AG08395 (cell line): ENCODE data around the gene FBXW7.
"Not testable (repeated sequence)": the region's sequence is repeated elsewhere in the genome, so short reads cannot be mapped to it uniquely, and the experiment has no call there.

ENCODE experiments used
- DNase-seq: peaks from one replicate; pipeline ENCODE4 v3.0.0; 2012; ENCODE audit warnings: mixed read lengths, low spot score

FBXW7 gene

DNA sequence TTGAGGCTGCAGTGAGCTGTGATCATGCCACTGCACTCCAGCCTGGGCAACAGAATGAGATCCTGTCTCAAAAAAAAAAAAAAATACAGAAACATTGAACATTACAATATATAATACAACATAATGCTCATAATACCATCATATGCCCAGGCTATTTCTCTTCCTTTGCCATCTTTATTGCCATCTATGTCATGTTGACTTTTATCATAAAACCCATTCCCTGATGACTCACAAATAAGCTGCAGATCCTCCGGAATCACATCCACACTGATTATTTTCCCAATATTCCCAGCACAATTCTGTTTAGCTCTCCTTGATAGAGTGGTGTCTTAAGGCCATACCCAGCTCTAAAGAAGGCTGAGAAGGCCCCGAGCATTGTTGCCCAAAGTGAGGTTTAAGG lies 9.2 kb upstream of the FBXW7 start:
- DNase-seq: no peak

DNA sequence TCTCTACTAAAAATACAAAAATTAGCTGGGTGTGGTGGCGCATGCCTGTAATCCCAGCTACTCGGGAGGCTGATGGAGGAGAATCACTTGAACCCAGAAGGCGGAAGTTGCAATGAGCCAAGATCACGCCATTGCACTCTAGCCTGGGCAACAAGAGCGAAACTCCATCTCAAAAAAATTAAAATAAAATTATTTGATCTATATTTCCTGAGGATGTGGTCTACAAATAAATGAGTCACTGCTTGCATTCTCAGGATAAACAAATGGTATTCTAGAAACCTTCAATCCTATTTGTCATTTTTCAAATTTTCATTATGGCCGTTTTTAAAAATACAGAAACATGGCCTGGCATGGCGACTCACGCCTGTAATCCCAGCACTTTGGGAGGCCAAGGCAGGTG lies 8.6 kb upstream of the FBXW7 start:
- not testable (repeated sequence) for DNase-seq

GRCh38 chr4:152540941-152541340 lies 5.0 kb upstream of the FBXW7 start:
- no peak for DNase-seq

GRCh38 chr4:152540293-152540674 lies 4.4 kb upstream of the FBXW7 start:
- DNase-seq: no peak

DNA sequence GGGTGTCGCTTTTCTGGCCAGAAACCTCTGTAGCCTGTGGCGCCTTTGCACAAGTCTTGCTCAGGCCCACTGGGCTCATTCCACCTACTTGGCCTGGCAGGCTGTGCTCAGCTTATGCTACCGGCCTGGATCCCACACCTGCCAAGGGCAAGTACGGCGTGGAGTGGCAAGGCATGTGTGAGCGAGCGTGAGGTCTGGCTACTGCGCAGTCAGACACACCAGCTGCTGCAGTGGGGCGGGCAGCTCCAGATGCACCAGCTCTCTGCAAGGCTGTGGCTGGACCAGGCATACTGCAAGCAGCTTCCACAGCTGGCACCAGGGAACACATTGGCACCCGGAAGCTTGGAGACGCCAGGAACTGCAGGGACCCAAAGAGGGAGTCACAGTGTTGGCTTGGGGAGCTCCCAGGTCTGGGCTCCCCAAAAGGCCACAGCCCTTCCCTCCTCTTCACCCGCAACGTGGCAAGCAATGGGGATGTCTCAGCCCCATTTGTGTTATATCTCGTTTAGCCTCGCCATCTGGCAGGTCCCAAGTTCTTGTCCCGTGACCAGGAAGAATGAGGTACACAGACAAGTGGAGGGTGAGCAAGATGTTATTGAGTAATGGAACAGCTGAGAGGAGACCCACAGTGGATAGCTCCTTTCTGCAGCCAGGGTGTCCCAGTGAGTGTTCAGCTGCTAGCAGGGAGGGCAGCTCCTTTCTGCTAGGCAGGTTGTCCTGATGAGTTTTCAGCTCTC lies 3.8 kb upstream of the FBXW7 start:
- DNase-seq: no peak

DNA sequence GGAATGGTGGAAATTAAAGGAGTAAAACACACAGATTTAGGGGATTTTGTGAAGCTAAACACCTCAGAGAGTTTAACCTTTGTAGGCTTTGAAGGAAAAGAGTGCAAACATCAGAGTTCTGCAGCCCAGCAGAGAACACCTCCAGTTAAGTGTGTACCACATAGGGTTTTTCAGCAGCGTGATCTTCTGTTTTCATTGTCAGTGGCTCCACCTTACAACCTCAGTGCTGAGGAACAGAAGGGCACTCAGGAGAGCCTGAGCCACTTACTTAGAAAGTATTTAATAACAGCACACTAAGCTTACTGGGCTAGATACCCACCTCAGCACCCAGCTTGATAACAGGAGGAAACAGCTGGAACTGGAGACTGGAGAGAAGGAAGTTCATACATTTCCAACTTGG lies 2.0 kb upstream of the FBXW7 start:
- DNase-seq: no peak

GRCh38 chr4:152536545-152537182 lies 772 bp upstream of the FBXW7 start:
- DNase-seq: peak; percentile 4

DNA sequence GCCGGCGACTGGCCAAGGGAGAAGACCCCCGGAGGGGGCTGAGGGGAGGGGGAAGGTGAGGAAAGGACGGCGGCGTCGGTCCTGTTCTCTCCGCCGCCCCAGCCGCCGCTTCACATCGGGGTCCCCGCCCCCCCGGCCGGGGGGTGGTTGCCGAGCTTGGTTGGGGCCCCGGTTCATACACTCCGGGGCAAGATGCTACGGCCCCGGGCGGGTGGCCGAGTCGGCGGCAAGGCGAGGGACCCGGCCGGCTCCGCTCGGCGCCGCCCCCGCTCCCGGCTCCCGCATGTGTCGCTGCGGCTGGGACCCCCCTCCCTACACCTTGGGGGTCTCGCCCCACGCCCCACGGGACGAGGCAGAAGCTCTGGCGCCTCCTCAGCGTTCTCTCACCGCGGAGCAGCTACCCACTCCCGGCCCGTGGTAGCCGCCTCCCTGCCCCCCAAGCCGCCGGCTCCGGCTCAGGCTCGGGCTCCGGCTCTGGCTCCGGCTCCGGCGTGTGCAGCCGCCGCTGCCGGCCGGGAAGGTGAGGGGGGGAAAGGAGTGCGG lies 461 bp downstream of the FBXW7 start:
- DNase-seq: peak; percentile 4

DNA sequence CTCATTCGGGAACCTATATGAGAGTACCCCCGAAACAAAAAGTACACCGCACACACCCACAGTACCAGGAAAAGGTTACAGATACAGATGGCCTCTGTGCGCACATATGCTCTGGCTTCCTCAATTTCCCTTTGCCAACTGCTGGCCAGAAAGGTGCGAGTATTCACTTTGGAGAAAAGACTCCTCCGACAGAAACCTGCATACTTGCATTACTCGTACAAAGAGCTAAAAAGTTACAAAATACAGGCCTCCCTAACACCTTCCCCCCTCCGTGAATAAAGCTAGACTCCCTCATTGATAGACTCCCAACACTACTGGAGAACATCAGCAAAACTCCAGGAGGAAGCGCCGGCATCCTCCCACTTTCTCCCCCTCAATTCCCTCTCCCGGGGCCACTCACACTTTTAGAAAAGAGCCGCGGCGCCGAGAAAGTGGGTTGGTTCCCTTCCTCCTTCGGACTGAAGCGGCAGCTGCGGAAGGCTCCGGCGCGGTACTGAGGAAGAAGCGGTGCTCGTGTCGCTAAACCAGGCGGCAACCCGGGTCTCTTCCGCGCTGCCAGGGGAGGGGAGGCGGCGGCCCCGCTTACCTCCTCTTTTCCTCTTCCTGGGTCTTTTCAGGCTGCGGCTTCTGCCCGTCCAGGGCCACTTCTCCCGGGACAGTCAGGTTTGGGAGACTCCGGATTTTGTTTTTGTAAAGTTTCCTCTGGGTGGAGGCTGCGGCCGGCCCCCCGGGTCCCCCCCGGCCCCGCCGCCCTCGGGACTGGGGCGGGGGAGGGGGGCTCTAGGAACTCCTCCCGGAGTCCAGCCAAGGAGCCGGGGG lies 1.1 kb downstream of the FBXW7 start:
- DNase-seq: peak; percentile 15

GRCh38 chr4:152531479-152531878 lies 4.4 kb downstream of the FBXW7 start:
- DNase-seq: no peak

- DNase-seq: no peak
Observed at GRCh38 chr4:152530600-152530999, 5.3 kb downstream of the FBXW7 start.

DNA sequence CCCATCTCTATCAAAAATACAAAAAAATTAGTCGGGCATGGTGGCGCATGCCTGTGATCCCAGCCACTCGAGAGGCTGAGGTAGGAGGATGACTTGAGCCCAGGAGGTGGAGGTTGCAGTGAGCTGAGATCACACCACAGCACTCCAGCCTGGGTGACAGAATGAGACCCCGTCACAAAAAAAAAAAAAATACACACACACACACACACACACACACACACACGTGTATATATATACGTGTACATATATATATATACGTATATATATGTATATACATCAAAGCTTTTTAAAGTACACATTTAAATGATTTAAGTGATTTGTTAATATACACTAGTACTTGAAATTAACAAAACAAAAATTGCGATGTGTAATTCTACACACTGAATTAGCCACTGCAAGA lies 6.0 kb downstream of the FBXW7 start:
- DNase-seq: no peak

DNA sequence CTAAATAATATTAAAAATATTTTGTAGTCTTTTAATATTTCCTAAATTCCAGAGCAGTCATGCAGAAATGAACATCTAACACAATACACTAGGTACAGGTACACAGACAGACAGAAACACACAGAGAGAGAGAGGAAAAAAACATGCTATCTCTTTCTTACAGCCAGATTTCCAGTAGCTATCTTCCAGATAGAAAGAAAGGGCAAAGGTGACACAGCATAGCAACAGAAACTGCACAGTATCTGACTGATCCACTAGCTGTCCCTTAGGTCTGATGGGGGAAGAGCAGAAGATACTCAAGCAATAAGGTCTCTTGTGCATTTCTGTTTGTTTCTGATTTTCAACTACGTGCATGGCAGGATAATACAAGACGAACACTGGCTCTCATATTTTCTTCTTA lies 7.8 kb downstream of the FBXW7 start:
- DNase-seq: no peak

DNA sequence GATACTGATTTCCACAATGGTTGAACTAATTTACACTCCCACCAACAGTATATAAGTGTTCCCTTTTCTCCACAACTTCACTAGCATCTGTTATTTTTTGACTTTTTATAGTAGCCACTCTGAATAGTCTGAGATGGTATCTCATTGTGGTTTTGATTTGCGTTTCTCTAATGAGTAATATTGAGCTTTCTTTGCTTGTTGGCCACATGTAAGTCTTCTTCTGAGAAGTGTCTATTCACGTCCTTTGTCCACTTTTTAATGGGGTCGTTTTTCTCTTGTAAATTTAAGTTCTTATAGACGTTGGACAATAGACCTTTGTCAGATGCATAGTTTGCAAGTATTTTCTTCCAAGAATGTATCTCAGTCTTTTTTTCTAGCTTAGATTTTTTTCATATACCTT lies 10.0 kb downstream of the FBXW7 start:
- no peak for DNase-seq

DNA sequence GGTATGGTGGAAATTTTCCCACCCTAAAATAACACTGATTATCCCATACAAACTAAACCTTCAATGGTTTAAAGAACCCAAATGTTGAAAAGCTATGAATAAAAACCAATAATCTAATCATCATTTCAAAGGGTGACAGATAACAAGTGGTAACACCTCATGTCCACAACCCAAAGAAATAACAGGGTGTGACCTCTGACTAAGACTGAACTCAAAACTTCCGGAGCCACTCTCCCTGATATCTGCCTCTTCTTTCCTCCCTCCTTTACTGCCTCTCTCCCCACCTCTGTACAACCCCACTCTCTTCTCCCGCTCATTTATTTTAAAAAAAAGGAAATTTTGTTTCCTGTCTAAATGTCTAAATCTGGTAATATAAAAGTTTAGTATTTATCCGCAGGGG lies 11.5 kb downstream of the FBXW7 start:
- no peak for DNase-seq

GRCh38 chr4:152523731-152524130 lies 12.2 kb downstream of the FBXW7 start:
- no peak for DNase-seq

- DNase-seq: no peak
Observed at GRCh38 chr4:152522754-152523153, 13.1 kb downstream of the FBXW7 start.

- no peak for DNase-seq
Observed at GRCh38 chr4:152522245-152522644, 13.6 kb downstream of the FBXW7 start.

- DNase-seq: peak; percentile 11
Observed at GRCh38 chr4:152516156-152516555, 19.7 kb downstream of the FBXW7 start.

GRCh38 chr4:152515678-152516077 lies 20.2 kb downstream of the FBXW7 start:
- DNase-seq: peak; percentile 71

DNA sequence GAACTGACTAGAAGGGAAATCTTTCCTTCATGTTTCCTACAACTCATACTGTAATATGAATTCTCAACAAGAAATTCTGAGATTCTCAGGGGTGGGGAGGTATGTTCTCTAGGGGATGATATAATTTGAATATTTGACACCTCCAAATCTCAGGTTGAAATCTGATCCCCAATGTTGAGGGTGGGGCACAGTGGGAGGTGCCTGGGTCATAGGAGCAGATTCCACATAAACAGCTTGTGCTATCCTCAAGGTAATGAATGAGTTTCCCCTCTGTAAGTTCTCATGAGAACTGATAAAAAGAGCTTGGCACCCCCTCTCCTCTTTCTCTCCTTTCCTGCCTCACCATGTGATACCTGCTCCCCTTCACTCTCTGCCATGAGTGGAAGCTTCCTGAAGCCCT lies 21.5 kb downstream of the FBXW7 start:
- no peak for DNase-seq

DNA sequence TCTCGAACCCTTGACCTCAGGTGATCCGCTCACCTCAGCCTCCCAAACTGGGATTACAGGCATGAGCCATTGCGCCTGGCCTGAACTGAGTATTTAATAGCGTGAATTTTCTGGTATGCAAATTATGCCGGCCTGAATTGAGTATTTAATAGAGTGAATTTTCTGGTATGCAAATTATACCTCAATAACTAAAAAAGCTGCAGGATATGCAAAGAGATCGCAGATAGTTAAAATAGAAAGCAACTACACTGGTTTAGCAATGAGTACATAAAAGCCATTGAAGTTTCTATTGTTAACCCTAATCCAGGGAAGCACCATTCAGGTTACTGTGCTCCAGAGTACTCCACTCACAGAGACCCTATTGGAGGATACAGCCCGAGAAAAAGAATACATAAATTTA lies 22.8 kb downstream of the FBXW7 start:
- DNase-seq: no peak

- DNase-seq: no peak
Observed at GRCh38 chr4:152512483-152512882, 23.4 kb downstream of the FBXW7 start.
